Measurements from ENCODE around the gene SHISA5. TPM values are rescaled to one million over a fixed set of nuclear protein-coding genes. Genes with fewer than 3 reads are reported as not detected.
A peak's percentile ranks its signal among the peaks of the same experiment; 100 is the strongest.

SHISA5 gene
- total RNA-seq, 1 experiment from 2014 or later: 159 TPM

DNA sequence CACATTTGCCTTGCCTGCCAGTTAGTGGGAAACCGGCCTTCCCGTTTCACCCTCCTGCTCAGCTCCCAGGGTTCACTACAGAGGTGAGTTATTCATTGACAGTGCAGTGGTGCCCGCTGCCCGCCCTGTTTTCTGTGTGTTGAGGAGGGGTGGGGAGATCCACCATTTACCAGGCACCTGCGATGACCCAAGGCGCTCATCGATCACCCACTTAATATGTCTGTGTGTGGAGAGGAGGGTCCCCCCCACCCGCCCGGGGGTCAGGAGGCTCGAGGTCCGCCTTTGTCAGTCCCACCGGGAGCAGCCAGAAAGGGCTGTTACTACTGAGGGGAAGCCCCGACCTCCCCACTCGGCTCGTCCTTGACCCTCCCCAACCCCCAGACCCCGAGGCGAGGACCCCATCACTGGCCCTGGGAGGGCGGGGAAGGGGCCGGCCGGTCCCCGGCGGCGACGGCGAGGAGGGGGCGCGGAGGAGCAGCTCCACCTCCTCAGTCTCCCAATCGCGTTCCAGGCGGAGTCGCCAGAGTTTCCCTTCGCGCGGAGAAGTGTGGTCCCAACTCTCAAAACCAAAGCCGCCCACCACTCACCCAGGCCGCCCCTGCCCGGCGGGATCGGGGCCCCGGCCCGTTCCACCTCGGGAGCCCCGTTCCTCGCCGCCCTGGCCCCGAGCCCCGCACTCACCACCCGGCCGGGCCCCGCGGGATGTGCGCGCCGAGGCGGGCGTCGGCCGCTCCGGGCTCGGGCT, 75.2 kb downstream of the SHISA5 start:
- no peaks in the 10 kb centered on the region for H3K9me2 ChIP-seq (replicated peaks; ENCODE audit: low read length)
- peak overlapping the region; percentile 83 for H3K4me3 ChIP-seq (ENCODE audit: low read length)
- no peaks in the 10 kb centered on the region for H3F3A ChIP-seq (ENCODE audit: low read length, unreplicated experiment)
- H2AFZ ChIP-seq (ENCODE audit: low read length): peak overlapping the region; percentile 92
- no TSS peak for BruUV-seq (replicated peaks)
- peak; percentile 43 for ATAC-seq
- H3K36me3 ChIP-seq (ENCODE audit: low read depth, low read length): peaks cover 7% of the 10 kb centered on the region
- peak overlapping the region; percentile 68 for H3K9ac ChIP-seq (ENCODE audit: low read length)
- no peaks in the 10 kb centered on the region for H4K20me1 ChIP-seq (ENCODE audit: low read length)
- DNase-seq: peak; percentile 43
- CTCF ChIA-PET: interaction anchor here (0.6 to 0.9 kb wide), 2 partner anchors 28 to 155 kb away, joined by 3 to 4 read pairs; no protein-coding TSS in a partner anchor
- H3K27me3 ChIP-seq (ENCODE audit: low read length): no peaks in the 10 kb centered on the region
- POLR2A ChIA-PET (ENCODE audit: unreplicated experiment): interaction anchor here (0.6 kb wide), 1 partner anchor 12 kb away, joined by 4 read pairs; no protein-coding TSS in a partner anchor
- peak overlapping the region; percentile 98 for H3K4me2 ChIP-seq (ENCODE audit: low read length)
- H3K9me3 ChIP-seq (ENCODE audit: low read length): no peaks in the 10 kb centered on the region
- no peak overlapping the region for H3K27ac ChIP-seq (ENCODE audit: low read length)
- intact Hi-C loops (cut with micrococcal nuclease): no loop called here
- no peak for TF ChIP-seq EZH2 (IDR thresholded peaks at IDR 0.05; ENCODE audit: low read length, unreplicated experiment)
- TF ChIP-seq EZH2phosphoT487 (IDR thresholded peaks at IDR 0.05; ENCODE audit: borderline replicate concordance, low read length): no peak
- TF ChIP-seq, protein P1, sequence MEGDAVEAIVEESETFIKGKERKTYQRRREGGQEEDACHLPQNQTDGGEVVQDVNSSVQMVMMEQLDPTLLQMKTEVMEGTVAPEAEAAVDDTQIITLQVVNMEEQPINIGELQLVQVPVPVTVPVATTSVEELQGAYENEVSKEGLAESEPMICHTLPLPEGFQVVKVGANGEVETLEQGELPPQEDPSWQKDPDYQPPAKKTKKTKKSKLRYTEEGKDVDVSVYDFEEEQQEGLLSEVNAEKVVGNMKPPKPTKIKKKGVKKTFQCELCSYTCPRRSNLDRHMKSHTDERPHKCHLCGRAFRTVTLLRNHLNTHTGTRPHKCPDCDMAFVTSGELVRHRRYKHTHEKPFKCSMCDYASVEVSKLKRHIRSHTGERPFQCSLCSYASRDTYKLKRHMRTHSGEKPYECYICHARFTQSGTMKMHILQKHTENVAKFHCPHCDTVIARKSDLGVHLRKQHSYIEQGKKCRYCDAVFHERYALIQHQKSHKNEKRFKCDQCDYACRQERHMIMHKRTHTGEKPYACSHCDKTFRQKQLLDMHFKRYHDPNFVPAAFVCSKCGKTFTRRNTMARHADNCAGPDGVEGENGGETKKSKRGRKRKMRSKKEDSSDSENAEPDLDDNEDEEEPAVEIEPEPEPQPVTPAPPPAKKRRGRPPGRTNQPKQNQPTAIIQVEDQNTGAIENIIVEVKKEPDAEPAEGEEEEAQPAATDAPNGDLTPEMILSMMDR (conservative IDR thresholded peaks at IDR 0.05; ENCODE audit: low read depth, low read length): no peak
- peaks cover 19% of the 10 kb centered on the region for H3K79me2 ChIP-seq (ENCODE audit: low read length)
- H3K4me1 ChIP-seq (ENCODE audit: insufficient read depth, low read length): peaks cover 25% of the 10 kb centered on the region

- H3K27me3 ChIP-seq (ENCODE audit: low read length): no peaks in the 10 kb centered on the region
- H3K9me2 ChIP-seq (replicated peaks; ENCODE audit: low read length): no peaks in the 10 kb centered on the region
- DNase-seq (no peak), ATAC-seq (no peak)
- H3K9me3 ChIP-seq (ENCODE audit: low read length): no peaks in the 10 kb centered on the region
- H3K9ac ChIP-seq (ENCODE audit: low read length): peak overlapping the region; percentile 14; the same call in 1 of the 2 replicates
- no peaks in the 10 kb centered on the region for H3F3A ChIP-seq (ENCODE audit: low read length, unreplicated experiment)
- CTCF ChIA-PET: interaction anchor here (0.6 to 0.9 kb wide), 2 partner anchors 27 to 154 kb away, joined by 3 to 4 read pairs; no protein-coding TSS in a partner anchor
- H3K36me3 ChIP-seq (ENCODE audit: low read depth, low read length): peaks cover 2% of the 10 kb centered on the region; the same call in 1 of the 2 replicates
- no TSS peak for BruUV-seq (replicated peaks)
- TF ChIP-seq, protein P1 (conservative IDR thresholded peaks at IDR 0.05; ENCODE audit: low read depth, low read length): no peak
- TF ChIP-seq EZH2phosphoT487 (IDR thresholded peaks at IDR 0.05; ENCODE audit: borderline replicate concordance, low read length) (no peak), EZH2 (IDR thresholded peaks at IDR 0.05; ENCODE audit: low read length, unreplicated experiment) (no peak)
- peak overlapping the region; percentile 83 for H3K4me3 ChIP-seq (ENCODE audit: low read length)
- H3K79me2 ChIP-seq (ENCODE audit: low read length): peaks cover 19% of the 10 kb centered on the region
- H4K20me1 ChIP-seq (ENCODE audit: low read length): no peaks in the 10 kb centered on the region
- intact Hi-C loops (cut with micrococcal nuclease): no loop called here
- peak overlapping the region; percentile 47 for H2AFZ ChIP-seq (ENCODE audit: low read length)
- H3K4me1 ChIP-seq (ENCODE audit: insufficient read depth, low read length): peaks cover 25% of the 10 kb centered on the region
- H3K4me2 ChIP-seq (ENCODE audit: low read length): peak overlapping the region; percentile 98
- H3K27ac ChIP-seq (ENCODE audit: low read length): no peak overlapping the region
- POLR2A ChIA-PET (ENCODE audit: unreplicated experiment): interaction anchor here (0.6 kb wide), 1 partner anchor 12 kb away, joined by 4 read pairs; no protein-coding TSS in a partner anchor
Measured at GRCh38 chr3:48428088-48428571, 75.8 kb downstream of the SHISA5 start.

GRCh38 chr3:48427630-48427962, 76.4 kb downstream of the SHISA5 start:
- Histone ChIP-seq H3K9ac (ENCODE audit: low read length) (no peak overlapping the region), H3K9me3 (ENCODE audit: low read length) (no peaks in the 10 kb centered on the region), H4K20me1 (ENCODE audit: low read length) (no peaks in the 10 kb centered on the region), H2AFZ (ENCODE audit: low read length) (no peak overlapping the region), H3K9me2 (replicated peaks; ENCODE audit: low read length) (no peaks in the 10 kb centered on the region), H3K79me2 (ENCODE audit: low read length) (peaks cover 19% of the 10 kb centered on the region), H3K27ac (ENCODE audit: low read length) (no peak overlapping the region), H3K4me3 (ENCODE audit: low read length) (no peak overlapping the region), H3F3A (ENCODE audit: low read length, unreplicated experiment) (no peaks in the 10 kb centered on the region), H3K36me3 (ENCODE audit: low read depth, low read length) (no peaks in the 10 kb centered on the region; the same call in 1 of the 2 replicates), H3K27me3 (ENCODE audit: low read length) (no peaks in the 10 kb centered on the region), H3K4me1 (ENCODE audit: insufficient read depth, low read length) (peaks cover 25% of the 10 kb centered on the region), H3K4me2 (ENCODE audit: low read length) (peak overlapping the region; percentile 98)
- no peak for ATAC-seq
- TF ChIP-seq EZH2phosphoT487 (IDR thresholded peaks at IDR 0.05; ENCODE audit: borderline replicate concordance, low read length): no peak
- no peak for TF ChIP-seq EZH2 (IDR thresholded peaks at IDR 0.05; ENCODE audit: low read length, unreplicated experiment)
- TF ChIP-seq, protein P1 (conservative IDR thresholded peaks at IDR 0.05; ENCODE audit: low read depth, low read length): no peak
- intact Hi-C loops (cut with micrococcal nuclease): no loop called here
- no TSS peak for BruUV-seq (replicated peaks)
- no peak for DNase-seq
- ChIA-PET CTCF (no interaction called here), POLR2A (ENCODE audit: unreplicated experiment) (no interaction called here)

Data from PC-3 (cell line).